Measurements from ENCODE around the gene CENPO. TPM values are rescaled to one million over a fixed set of nuclear protein-coding genes. Genes with fewer than 3 reads are reported as not detected.

CENPO gene
- total and polyA plus RNA-seq, 2 experiments from 2014 or later, result 9.7 to 14.6 TPM

DNA sequence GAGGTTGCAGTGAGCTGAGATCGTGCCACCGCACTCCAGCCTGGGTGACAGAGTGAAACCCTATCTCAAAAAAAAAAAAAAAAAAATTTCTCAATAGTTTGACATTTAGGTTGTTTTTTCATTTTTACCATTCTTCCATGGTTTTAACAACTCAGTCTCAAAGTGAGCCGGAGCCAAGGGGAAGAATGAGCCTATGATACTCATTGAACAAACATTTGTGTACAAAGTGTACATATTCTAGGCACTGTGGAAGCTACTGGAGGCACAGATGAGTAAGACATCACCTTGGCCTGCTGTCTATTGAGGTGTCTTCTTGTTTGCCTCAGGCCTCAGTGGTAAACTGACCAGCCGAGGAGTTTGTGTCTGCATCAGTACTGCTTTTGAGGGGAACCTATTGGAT, 21.9 kb downstream of the CENPO start:
- Histone ChIP-seq H3K4me1 (ENCODE audit: insufficient read depth) (no peaks in the 10 kb centered on the region), H3K27ac (no peak overlapping the region), H3K79me2 (peaks cover 34% of the 10 kb centered on the region), H2AFZ (no peak overlapping the region), H3K36me3 (replicated peaks; ENCODE audit: insufficient read depth, low read depth) (no peaks in the 10 kb centered on the region), H4K20me1 (ENCODE audit: insufficient read depth, poor library complexity, severe bottlenecking) (no peaks in the 10 kb centered on the region), H3K9me2 (replicated peaks; ENCODE audit: insufficient read depth) (no peaks in the 10 kb centered on the region), H3K4me3 (no peak overlapping the region), H3K27me3 (no peaks in the 10 kb centered on the region), H3K9me3 (ENCODE audit: low read depth) (no peaks in the 10 kb centered on the region), H3K4me2 (no peak overlapping the region)
- TF ChIP-seq, protein P1, sequence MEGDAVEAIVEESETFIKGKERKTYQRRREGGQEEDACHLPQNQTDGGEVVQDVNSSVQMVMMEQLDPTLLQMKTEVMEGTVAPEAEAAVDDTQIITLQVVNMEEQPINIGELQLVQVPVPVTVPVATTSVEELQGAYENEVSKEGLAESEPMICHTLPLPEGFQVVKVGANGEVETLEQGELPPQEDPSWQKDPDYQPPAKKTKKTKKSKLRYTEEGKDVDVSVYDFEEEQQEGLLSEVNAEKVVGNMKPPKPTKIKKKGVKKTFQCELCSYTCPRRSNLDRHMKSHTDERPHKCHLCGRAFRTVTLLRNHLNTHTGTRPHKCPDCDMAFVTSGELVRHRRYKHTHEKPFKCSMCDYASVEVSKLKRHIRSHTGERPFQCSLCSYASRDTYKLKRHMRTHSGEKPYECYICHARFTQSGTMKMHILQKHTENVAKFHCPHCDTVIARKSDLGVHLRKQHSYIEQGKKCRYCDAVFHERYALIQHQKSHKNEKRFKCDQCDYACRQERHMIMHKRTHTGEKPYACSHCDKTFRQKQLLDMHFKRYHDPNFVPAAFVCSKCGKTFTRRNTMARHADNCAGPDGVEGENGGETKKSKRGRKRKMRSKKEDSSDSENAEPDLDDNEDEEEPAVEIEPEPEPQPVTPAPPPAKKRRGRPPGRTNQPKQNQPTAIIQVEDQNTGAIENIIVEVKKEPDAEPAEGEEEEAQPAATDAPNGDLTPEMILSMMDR (IDR thresholded peaks at IDR 0.05; ENCODE audit: poor library complexity), result no peak
- TF ChIP-seq EZH2 (IDR thresholded peaks at IDR 0.05; ENCODE audit: borderline replicate concordance) (no peak), EZH2phosphoT487 (IDR thresholded peaks at IDR 0.05; ENCODE audit: low read depth, severe bottlenecking, unreplicated experiment) (no peak)
- 90% methylated on average over 4 of the region's 4 CpGs for WGBS (ENCODE audit: low lambda C conversion rate, missing lambda C conversion rate)
- DNase-seq (ENCODE audit: low spot score), result no peak

DNA sequence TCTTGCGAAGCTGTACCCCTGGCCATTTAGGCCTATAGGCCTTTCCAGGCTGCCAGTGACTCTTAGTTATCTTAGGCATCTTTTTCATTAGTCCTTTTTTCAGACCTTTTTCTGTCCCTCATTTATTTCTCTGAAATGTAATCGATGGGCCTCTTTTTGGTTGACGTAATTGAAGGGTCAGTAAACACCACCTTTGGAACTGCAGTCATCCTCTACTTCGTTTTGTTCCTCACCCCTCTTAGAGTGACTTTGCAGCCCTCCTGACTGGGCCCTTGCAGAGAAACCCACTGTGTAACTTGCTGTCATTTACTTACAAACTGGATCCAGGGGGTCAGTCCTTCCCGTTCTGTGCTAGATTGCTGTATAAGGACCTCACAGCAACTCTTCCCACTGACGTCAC, 23.2 kb downstream of the CENPO start:
- H4K20me1 ChIP-seq (ENCODE audit: insufficient read depth, poor library complexity, severe bottlenecking), result no peaks in the 10 kb centered on the region
- no peak overlapping the region for H3K4me2 ChIP-seq
- H3K27me3 ChIP-seq, result no peaks in the 10 kb centered on the region
- no peaks in the 10 kb centered on the region for H3K9me2 ChIP-seq (replicated peaks; ENCODE audit: insufficient read depth)
- H3K9me3 ChIP-seq (ENCODE audit: low read depth), result no peaks in the 10 kb centered on the region
- H3K4me3 ChIP-seq, result no peak overlapping the region
- peak overlapping the region; percentile 58 for H3K27ac ChIP-seq
- no peak for DNase-seq (ENCODE audit: low spot score)
- 80% methylated on average over 6 of the region's 6 CpGs for WGBS (ENCODE audit: low lambda C conversion rate, missing lambda C conversion rate)
- TF ChIP-seq EZH2 (IDR thresholded peaks at IDR 0.05; ENCODE audit: borderline replicate concordance) (no peak), EZH2phosphoT487 (IDR thresholded peaks at IDR 0.05; ENCODE audit: low read depth, severe bottlenecking, unreplicated experiment) (no peak)
- TF ChIP-seq, protein P1 (IDR thresholded peaks at IDR 0.05; ENCODE audit: poor library complexity), result no peak
- no peaks in the 10 kb centered on the region for H3K4me1 ChIP-seq (ENCODE audit: insufficient read depth)
- H3K36me3 ChIP-seq (replicated peaks; ENCODE audit: insufficient read depth, low read depth), result no peaks in the 10 kb centered on the region
- no peak overlapping the region for H2AFZ ChIP-seq
- peaks cover 25% of the 10 kb centered on the region for H3K79me2 ChIP-seq

DNA sequence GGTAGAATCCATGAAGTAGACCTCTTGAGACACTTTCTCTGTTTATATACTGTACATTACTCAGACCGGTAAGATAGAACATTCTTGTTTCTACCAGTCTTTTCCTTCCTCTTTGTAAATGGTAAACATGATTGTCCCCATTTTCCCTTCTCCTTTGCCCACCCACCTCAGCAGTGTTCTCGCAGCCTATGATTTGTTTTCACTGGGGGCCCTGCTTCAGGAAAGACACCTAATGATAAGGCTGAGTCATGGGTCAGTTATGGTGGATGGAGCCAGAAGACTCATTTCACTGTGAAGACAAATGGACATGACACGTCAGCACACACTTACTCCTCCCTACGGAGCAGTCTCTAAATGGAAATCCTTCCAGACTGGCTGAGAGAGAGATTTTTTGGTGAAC, 23.7 kb downstream of the CENPO start:
- no peak overlapping the region for H3K4me2 ChIP-seq
- peaks cover 20% of the 10 kb centered on the region for H3K79me2 ChIP-seq
- H3K27ac ChIP-seq, result peak overlapping the region; percentile 58
- WGBS (ENCODE audit: low lambda C conversion rate, missing lambda C conversion rate), result 68% methylated on average over 4 of the region's 4 CpGs
- no peaks in the 10 kb centered on the region for H3K4me1 ChIP-seq (ENCODE audit: insufficient read depth)
- H3K36me3 ChIP-seq (replicated peaks; ENCODE audit: insufficient read depth, low read depth), result no peaks in the 10 kb centered on the region
- H3K4me3 ChIP-seq, result no peak overlapping the region
- no peaks in the 10 kb centered on the region for H3K27me3 ChIP-seq
- DNase-seq (ENCODE audit: low spot score), result no peak
- no peaks in the 10 kb centered on the region for H3K9me3 ChIP-seq (ENCODE audit: low read depth)
- H4K20me1 ChIP-seq (ENCODE audit: insufficient read depth, poor library complexity, severe bottlenecking), result no peaks in the 10 kb centered on the region
- no peak overlapping the region for H2AFZ ChIP-seq
- TF ChIP-seq EZH2phosphoT487 (IDR thresholded peaks at IDR 0.05; ENCODE audit: low read depth, severe bottlenecking, unreplicated experiment) (no peak), EZH2 (IDR thresholded peaks at IDR 0.05; ENCODE audit: borderline replicate concordance) (no peak)
- TF ChIP-seq, protein P1 (IDR thresholded peaks at IDR 0.05; ENCODE audit: poor library complexity), result no peak
- no peaks in the 10 kb centered on the region for H3K9me2 ChIP-seq (replicated peaks; ENCODE audit: insufficient read depth)

DNA sequence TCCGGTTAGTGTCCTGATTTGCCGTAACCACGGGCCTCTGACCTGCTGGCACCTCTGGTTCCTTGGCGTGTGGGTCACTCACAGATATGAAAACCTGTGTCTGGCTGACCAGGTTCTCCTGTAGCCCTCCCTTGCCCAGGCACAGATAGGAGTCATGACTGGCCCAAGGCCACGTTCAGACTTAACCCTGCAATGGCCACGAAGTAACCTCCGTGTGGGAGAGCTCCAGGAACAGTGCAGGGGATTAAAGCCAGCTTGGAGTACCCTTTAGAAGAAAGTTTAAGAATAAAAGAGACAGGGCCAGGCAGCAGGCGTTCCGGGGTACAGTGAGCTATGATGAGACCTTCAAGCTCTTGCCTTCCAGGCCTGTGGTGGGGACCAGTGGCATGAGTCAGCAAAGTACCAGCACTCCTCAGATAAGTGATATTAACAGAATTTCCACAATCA, 25.5 kb downstream of the CENPO start:
- Histone ChIP-seq H3K27ac (no peak overlapping the region), H3K4me1 (ENCODE audit: insufficient read depth) (no peaks in the 10 kb centered on the region), H3K4me3 (no peak overlapping the region), H3K4me2 (no peak overlapping the region), H4K20me1 (ENCODE audit: insufficient read depth, poor library complexity, severe bottlenecking) (no peaks in the 10 kb centered on the region), H3K9me2 (replicated peaks; ENCODE audit: insufficient read depth) (no peaks in the 10 kb centered on the region), H3K36me3 (replicated peaks; ENCODE audit: insufficient read depth, low read depth) (no peaks in the 10 kb centered on the region), H2AFZ (no peak overlapping the region), H3K9me3 (ENCODE audit: low read depth) (no peaks in the 10 kb centered on the region), H3K79me2 (peaks cover 1% of the 10 kb centered on the region), H3K27me3 (no peaks in the 10 kb centered on the region)
- TF ChIP-seq EZH2phosphoT487 (IDR thresholded peaks at IDR 0.05; ENCODE audit: low read depth, severe bottlenecking, unreplicated experiment) (no peak), EZH2 (IDR thresholded peaks at IDR 0.05; ENCODE audit: borderline replicate concordance) (no peak)
- TF ChIP-seq, protein P1 (IDR thresholded peaks at IDR 0.05; ENCODE audit: poor library complexity), result no peak
- WGBS (ENCODE audit: low lambda C conversion rate, missing lambda C conversion rate), result 73% methylated on average over 9 of the region's 9 CpGs
- no peak for DNase-seq (ENCODE audit: low spot score)
